Measurements from ENCODE around the gene REPS2.

DNA sequence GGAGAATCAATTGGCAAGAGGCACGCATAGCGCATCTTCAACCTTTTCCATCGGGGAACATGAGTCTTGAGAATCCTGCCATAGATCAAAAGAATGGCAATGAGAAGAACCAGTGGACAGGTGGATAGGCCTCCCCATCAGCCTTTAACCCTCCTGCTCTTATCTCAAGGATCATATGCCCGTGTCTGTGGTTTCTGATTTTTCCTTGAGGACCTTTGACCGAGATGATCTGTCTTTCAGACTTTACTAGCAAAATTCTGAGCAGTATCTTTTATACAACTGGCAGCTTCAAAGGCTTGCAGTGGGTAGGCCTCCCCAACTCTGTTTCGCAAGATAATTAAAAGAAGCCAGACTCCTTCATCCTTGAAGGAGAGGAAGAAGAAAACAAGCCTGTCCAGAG, 174.4 kb downstream of the REPS2 start:
- no peak for TF ChIP-seq POLR2A (IDR thresholded peaks at IDR 0.05)
- TF ChIP-seq, protein P1, sequence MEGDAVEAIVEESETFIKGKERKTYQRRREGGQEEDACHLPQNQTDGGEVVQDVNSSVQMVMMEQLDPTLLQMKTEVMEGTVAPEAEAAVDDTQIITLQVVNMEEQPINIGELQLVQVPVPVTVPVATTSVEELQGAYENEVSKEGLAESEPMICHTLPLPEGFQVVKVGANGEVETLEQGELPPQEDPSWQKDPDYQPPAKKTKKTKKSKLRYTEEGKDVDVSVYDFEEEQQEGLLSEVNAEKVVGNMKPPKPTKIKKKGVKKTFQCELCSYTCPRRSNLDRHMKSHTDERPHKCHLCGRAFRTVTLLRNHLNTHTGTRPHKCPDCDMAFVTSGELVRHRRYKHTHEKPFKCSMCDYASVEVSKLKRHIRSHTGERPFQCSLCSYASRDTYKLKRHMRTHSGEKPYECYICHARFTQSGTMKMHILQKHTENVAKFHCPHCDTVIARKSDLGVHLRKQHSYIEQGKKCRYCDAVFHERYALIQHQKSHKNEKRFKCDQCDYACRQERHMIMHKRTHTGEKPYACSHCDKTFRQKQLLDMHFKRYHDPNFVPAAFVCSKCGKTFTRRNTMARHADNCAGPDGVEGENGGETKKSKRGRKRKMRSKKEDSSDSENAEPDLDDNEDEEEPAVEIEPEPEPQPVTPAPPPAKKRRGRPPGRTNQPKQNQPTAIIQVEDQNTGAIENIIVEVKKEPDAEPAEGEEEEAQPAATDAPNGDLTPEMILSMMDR (IDR thresholded peaks at IDR 0.05), result no peak

Data from body of pancreas (tissue), 4 donors.